Keratinocyte (primary cell): ENCODE measurements around the gene UBIAD1. TPM values are rescaled to one million over a fixed set of nuclear protein-coding genes. Genes with fewer than 3 reads are reported as not detected.

Experiments
- DNase-seq: peaks from one replicate; pipeline ENCODE4 v3.0.0-alpha.2; 2011; ENCODE audit warnings: low read depth, missing footprints, low spot score
- FAIRE-seq: peaks from 2 replicates; lab custom pipeline; 2011; peaks lifted over from hg19 to GRCh38; lab: Jason Lieb, UNC
- H2AFZ ChIP-seq: 2 replicates; pipeline ENCODE4 v1.6.0; 2012; ENCODE audit warnings: low read length, control low read depth, inconsistent platforms; ENCODE audit not compliant: control insufficient read depth
- H3K27ac ChIP-seq: 2 replicates; pipeline ENCODE4 v1.5.1; 2011; ENCODE audit warnings: low read length; ENCODE audit not compliant: control insufficient read depth, insufficient read depth
- H3K27me3 ChIP-seq: 3 replicates; pipeline ENCODE4 v1.6.0; 2011; ENCODE audit warnings: low read length; ENCODE audit not compliant: control insufficient read depth, insufficient read depth; ENCODE audit errors: extremely low read depth
- H3K36me3 ChIP-seq, 2 experiments: 2 replicates in 1 of 2; 3 replicates in 1 of 2; pipeline ENCODE4 v1.5.1; 2011; ENCODE audit warnings: low read length in 2 of 2, mild to moderate bottlenecking in 1 of 2; ENCODE audit not compliant: control insufficient read depth in 2 of 2, insufficient read depth in 2 of 2; ENCODE audit errors: extremely low read depth in 1 of 2
- H3K4me1 ChIP-seq: 3 replicates; pipeline ENCODE4 v1.5.1; 2011; ENCODE audit warnings: low read length; ENCODE audit not compliant: control insufficient read depth, insufficient read depth; ENCODE audit errors: extremely low read depth
- H3K4me2 ChIP-seq: 3 replicates; pipeline ENCODE4 v1.6.0; 2011; ENCODE audit warnings: low read depth, low read length; ENCODE audit not compliant: control insufficient read depth, insufficient read depth; ENCODE audit errors: extremely low read depth
- H3K4me3 ChIP-seq, 3 experiments: fragments of 200-600 bp in 1 of 3; sonication (generic) in 1 of 3; 2 replicates in 2 of 3; 3 replicates in 1 of 3; pipeline ENCODE4 v1.5.1; 2011 to 2016; ENCODE audit warnings: low read length in 3 of 3, mild to moderate bottlenecking in 3 of 3, control low read depth in 2 of 3, inconsistent platforms in 1 of 3, low read depth in 1 of 3, mixed read lengths in 1 of 3, mixed run types in 1 of 3, moderate library complexity in 1 of 3; ENCODE audit not compliant: control insufficient read depth in 2 of 3, insufficient read depth in 2 of 3; ENCODE audit errors: extremely low read depth in 1 of 3
- H3K79me2 ChIP-seq: 2 replicates; pipeline ENCODE4 v1.6.0; 2012; ENCODE audit warnings: low read length; ENCODE audit not compliant: control insufficient read depth, insufficient read depth
- H3K9ac ChIP-seq: 3 replicates; pipeline ENCODE4 v1.6.0; 2011; ENCODE audit warnings: low read length; ENCODE audit not compliant: control insufficient read depth, insufficient read depth; ENCODE audit errors: extremely low read depth
- H3K9me1 ChIP-seq: 3 replicates; pipeline ENCODE4 v1.6.0; 2011; ENCODE audit warnings: low read length; ENCODE audit not compliant: control insufficient read depth, insufficient read depth; ENCODE audit errors: extremely low read depth
- H3K9me3 ChIP-seq: 2 replicates; pipeline ENCODE4 v1.5.1; 2012; ENCODE audit warnings: low read depth, low read length; ENCODE audit not compliant: control insufficient read depth
- H4K20me1 ChIP-seq: 3 replicates; pipeline ENCODE4 v1.6.0; 2011; ENCODE audit warnings: low read length; ENCODE audit not compliant: control insufficient read depth, insufficient read depth; ENCODE audit errors: extremely low read depth
- CTCF ChIP-seq, 3 experiments: IDR thresholded peaks in 1 of 3; conservative IDR thresholded peaks in 1 of 3; optimal IDR thresholded peaks in 1 of 3; 2 replicates in 2 of 3; 3 replicates in 1 of 3; pipeline versions ENCODE3 to v1.5.1; 2011; ENCODE audit warnings: low read length in 3 of 3, mild to moderate bottlenecking in 3 of 3, moderate library complexity in 2 of 3, control low read depth in 1 of 3, inconsistent platforms in 1 of 3; ENCODE audit not compliant: insufficient read depth in 2 of 3; ENCODE audit errors: extremely low read depth in 1 of 3
- EZH2 ChIP-seq: IDR thresholded peaks from one replicate; pipeline ENCODE4 v1.6.1; 2012; ENCODE audit warnings: inconsistent platforms, mild to moderate bottlenecking, low read length, moderate library complexity
- dilution Hi-C: fragments of 300-500 bp; cut with MboI; formaldehyde crosslinking; loops from one replicate; pipeline ENCODE4 v1.7.0; 2020; ENCODE audit warnings: low sequenced_read_pairs; ENCODE audit not compliant: extremely low pct_ligation_motif_present
- polyA plus RNA-seq, 5 experiments: library from polyadenylated mRNA; depleted of rRNA in 3 of 5; stranded (reverse) in 3 of 5; stranded (forward) in 1 of 5; unstranded in 1 of 5; fragments of >200 nt; gene quantifications; 1 replicate in 1 of 5; 2 replicates in 3 of 5; 3 replicates in 1 of 5; pipeline versions ENCODE4 v1.2.1 to v1.2.3, GENCODE V29; 2011 to 2012; ENCODE audit warnings: missing spikeins in 2 of 5, low read depth in 1 of 5, low replicate concordance in 1 of 5

The UBIAD1 gene
- polyA plus RNA-seq, 1 donor (not counting 4 experiments of a cell fraction or from before 2014, with no cell fraction given), result 9.9 TPM

GRCh38 chr1:11334261-11334804 lies 61.3 kb downstream of the UBIAD1 start:
- H2AFZ ChIP-seq, result no peak overlapping the region
- H3K9me1 ChIP-seq, result no peaks in the 10 kb centered on the region
- DNase-seq (no peak), FAIRE-seq (no peak)
- no peaks in the 10 kb centered on the region for H3K36me3 ChIP-seq
- no peaks in the 10 kb centered on the region for H3K79me2 ChIP-seq
- no peak overlapping the region for H3K9ac ChIP-seq
- dilution Hi-C loops, result no loop called here
- H4K20me1 ChIP-seq, result no peaks in the 10 kb centered on the region
- no peaks in the 10 kb centered on the region for H3K9me3 ChIP-seq
- H3K27ac ChIP-seq, result no peak overlapping the region
- peaks cover 8% of the 10 kb centered on the region for H3K27me3 ChIP-seq
- TF ChIP-seq EZH2, result no peak
- no peak for TF ChIP-seq CTCF (optimal IDR thresholded peaks at IDR 0.05 in 1 of 3, IDR thresholded peaks at IDR 0.05 in 1 of 3, conservative IDR thresholded peaks at IDR 0.05 in 1 of 3; ENCODE audit: extremely low read depth in 1 of 3, insufficient read depth in 2 of 3, low read length in 3 of 3)
- no peak overlapping the region for H3K4me3 ChIP-seq
- H3K4me2 ChIP-seq, result no peak overlapping the region
- H3K4me1 ChIP-seq, result no peaks in the 10 kb centered on the region

DNA sequence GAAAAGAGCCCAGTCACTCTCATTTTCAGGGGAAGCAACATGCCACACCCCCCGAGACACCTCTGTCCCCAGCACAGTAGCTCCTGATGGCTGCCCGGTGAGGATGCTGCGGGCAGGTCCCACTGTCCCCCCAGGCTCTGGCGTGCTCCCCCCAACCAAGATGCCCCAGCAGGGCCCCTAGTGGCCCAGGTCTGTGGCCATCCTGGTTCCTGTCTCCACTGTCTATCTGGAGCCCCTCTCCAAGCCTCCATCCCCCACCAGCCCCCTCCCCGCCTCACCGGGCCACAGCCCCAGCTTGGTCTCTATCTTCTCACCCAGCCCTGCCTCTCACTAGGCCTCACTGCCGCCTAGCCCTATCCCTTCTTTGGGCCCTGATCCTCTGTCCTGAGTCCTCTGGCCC lies 61.8 kb downstream of the UBIAD1 start:
- Histone ChIP-seq H3K9me3 (no peaks in the 10 kb centered on the region), H3K4me3 (no peak overlapping the region), H3K9me1 (no peaks in the 10 kb centered on the region), H3K27ac (no peak overlapping the region), H3K4me1 (no peaks in the 10 kb centered on the region), H4K20me1 (no peaks in the 10 kb centered on the region), H3K79me2 (no peaks in the 10 kb centered on the region), H3K4me2 (no peak overlapping the region), H3K36me3 (no peaks in the 10 kb centered on the region), H3K27me3 (peaks cover 10% of the 10 kb centered on the region), H3K9ac (no peak overlapping the region), H2AFZ (no peak overlapping the region)
- no peak for DNase-seq
- no peak for FAIRE-seq
- no peak for TF ChIP-seq EZH2
- no peak for TF ChIP-seq CTCF (optimal IDR thresholded peaks at IDR 0.05 in 1 of 3, IDR thresholded peaks at IDR 0.05 in 1 of 3, conservative IDR thresholded peaks at IDR 0.05 in 1 of 3; ENCODE audit: extremely low read depth in 1 of 3, insufficient read depth in 2 of 3, low read length in 3 of 3)
- dilution Hi-C loops, result no loop called here
